Measurements from ENCODE around the gene GPR151. TPM values are rescaled to one million over a fixed set of nuclear protein-coding genes. Genes with fewer than 3 reads are reported as not detected.

Gene GPR151
- total and polyA plus RNA-seq, 2 of the 4 experiments (the other 2 are of a cell fraction), result not detected

- Histone ChIP-seq H3K4me2 (ENCODE audit: low read depth, low read length) (no peak overlapping the region), H2BK15ac (ENCODE audit: low read depth, low read length) (no peak overlapping the region), H3K18ac (ENCODE audit: low read depth, low read length) (no peak overlapping the region), H3K4me1 (ENCODE audit: control insufficient read depth, insufficient read depth, low read length) (no peaks in the 10 kb centered on the region), H2AK9ac (replicated peaks; ENCODE audit: low read depth, low read length, poor library complexity) (no peak overlapping the region), H2BK120ac (ENCODE audit: low read depth, low read length) (no peak overlapping the region), H4K20me1 (ENCODE audit: insufficient read depth, low read length) (no peaks in the 10 kb centered on the region), H3K79me1 (ENCODE audit: low read depth in 1 of 2, low read length in 2 of 2) (no peaks in the 10 kb centered on the region), H3K23ac (ENCODE audit: low read depth, low read length) (no peak overlapping the region), H3K9ac (ENCODE audit: low read depth, low read length) (no peak overlapping the region), H2AFZ (replicated peaks; ENCODE audit: low read length, poor library complexity) (no peak overlapping the region), H2BK20ac (ENCODE audit: low read depth, low read length) (no peak overlapping the region), H3K27me3 (ENCODE audit: control insufficient read depth, insufficient read depth, low read length) (peaks cover 7% of the 10 kb centered on the region), H4K8ac (ENCODE audit: low read depth in 2 of 2, low read length in 2 of 2) (no peak overlapping the region), H3K9me1 (ENCODE audit: insufficient read depth, low read length) (no peaks in the 10 kb centered on the region; the same call in 1 of the 2 replicates), H3K27ac (ENCODE audit: insufficient read depth, low read length) (no peak overlapping the region), H4K5ac (ENCODE audit: low read depth, low read length) (no peak overlapping the region), H2AK5ac (ENCODE audit: low read depth, low read length) (no peak overlapping the region), H3K56ac (ENCODE audit: extremely low read depth, insufficient read depth, low read length) (no peak overlapping the region), H3K9me3 (ENCODE audit: control insufficient read depth, insufficient read depth, low read length) (no peaks in the 10 kb centered on the region), H4K91ac (ENCODE audit: insufficient read depth, low read depth, low read length) (no peak overlapping the region), H3K4me3 (ENCODE audit: insufficient read depth, low read depth, low read length) (no peak overlapping the region), H3K14ac (replicated peaks; ENCODE audit: low read depth, low read length) (no peak overlapping the region), H3K4ac (ENCODE audit: low read depth, low read length) (no peak overlapping the region), H2BK5ac (ENCODE audit: low read depth, low read length, poor library complexity, severe bottlenecking) (no peak overlapping the region), H3K36me3 (ENCODE audit: control insufficient read depth, insufficient read depth, low read length) (no peaks in the 10 kb centered on the region)
- DNase-seq (no peak), ATAC-seq (ENCODE audit: low read depth) (no peak)
- TF ChIP-seq CTCF (conservative IDR thresholded peaks at IDR 0.05; ENCODE audit: low read depth, low read length), result no peak
- TF ChIP-seq RAD21 (IDR thresholded peaks at IDR 0.05; ENCODE audit: low read length), result no peak
- no peak for TF ChIP-seq NFE2L2 (IDR thresholded peaks at IDR 0.05; ENCODE audit: low read depth, low read length)
- no peak for TF ChIP-seq BHLHE40 (IDR thresholded peaks at IDR 0.05; ENCODE audit: low read depth, low read length)
- no peak for TF ChIP-seq CHD1 (IDR thresholded peaks at IDR 0.05; ENCODE audit: low read depth, low read length)
- TF ChIP-seq MAZ (IDR thresholded peaks at IDR 0.05; ENCODE audit: borderline replicate concordance, low read depth, low read length), result no peak
- TF ChIP-seq CEBPB (IDR thresholded peaks at IDR 0.05; ENCODE audit: low read depth, low read length), result no peak
- no peak for TF ChIP-seq FOS (IDR thresholded peaks at IDR 0.05; ENCODE audit: low read depth, low read length)
- no peak for TF ChIP-seq USF2 (IDR thresholded peaks at IDR 0.05; ENCODE audit: low read depth, low read length)
- no peak for TF ChIP-seq RCOR1 (IDR thresholded peaks at IDR 0.05; ENCODE audit: insufficient replicate concordance, low read length)
- TF ChIP-seq ELK1 (IDR thresholded peaks at IDR 0.05; ENCODE audit: borderline replicate concordance, low read depth, low read length), result no peak
- ChIA-PET POLR2A (ENCODE audit: unreplicated experiment) (no interaction called here), CTCF (interaction anchor here (1.5 to 1.6 kb wide), 2 partner anchors 428 to 650 kb away, joined by 8 to 9 read pairs; no protein-coding TSS in a partner anchor)
- BruUV-seq (replicated peaks), result no TSS peak
- WGBS, 2 experiments (ENCODE audit: extremely low coverage in 2 of 2, insufficient read length in 1 of 2), result no CpG with 5 or more reads among the region's 3 CpGs
- in situ Hi-C loops (cut with MboI; ENCODE audit: low sequenced_read_pairs), result loop anchor here (25.0 kb wide), 2 partner anchors 824 to 1049 kb away; no protein-coding TSS in a partner anchor
- dilution Hi-C loops (cut with HindIII; ENCODE audit: low sequenced_read_pairs, unreplicated experiment), result loop anchor here (25.0 kb wide), 1 partner anchor 424 kb away; no protein-coding TSS in a partner anchor
- intact Hi-C loops (cut with micrococcal nuclease), result loop anchor here (10.0 kb wide), 1 partner anchor 826 kb away; no protein-coding TSS in a partner anchor
Observed at GRCh38 chr5:146538432-146538831, 22.4 kb upstream of the GPR151 start.
